Measurements from ENCODE around the gene DAW1. TPM values are rescaled to one million over a fixed set of nuclear protein-coding genes. Genes with fewer than 3 reads are reported as not detected.

DAW1 gene
- total and polyA plus RNA-seq, 10 of the 15 experiments (the other 5 are each of a cell fraction or from before 2014, with no cell fraction given), result 0.04 TPM; not detected in 9

GRCh38 chr2:227855440-227855839 is 16.0 kb upstream of the DAW1 start (continued):
- TF ChIP-seq ESRRA (IDR thresholded peaks at IDR 0.05; ENCODE audit: low read length) (no peak), CREB1 (IDR thresholded peaks at IDR 0.05; ENCODE audit: low read depth) (no peak), MTA2 (IDR thresholded peaks at IDR 0.05; ENCODE audit: low read depth) (peak; percentile 42; the same call in 1 of the 2 replicates)

- CTCF ChIA-PET, result interaction anchor here (0.9 to 3.9 kb wide), 7 partner anchors 34 to 90 kb away, joined by 3 to 17 read pairs (median 3); no protein-coding TSS in a partner anchor
- RAD21 ChIA-PET (ENCODE audit: unreplicated experiment), result interaction anchor here (1.0 to 3.2 kb wide), 7 partner anchors 43 to 91 kb away, joined by 3 to 12 read pairs (median 3); partner anchors contain the start of gene CCL20
- TF ChIP-seq SIX5 (IDR thresholded peaks at IDR 0.05; ENCODE audit: low read depth, low read length, severe bottlenecking), result no peak
- 0 out of 2 replicates have a peak, but pooled peaks have one; percentile 55 for TF ChIP-seq DPF2 (IDR thresholded peaks at IDR 0.05)
- TF ChIP-seq BMI1 (IDR thresholded peaks at IDR 0.05; ENCODE audit: borderline replicate concordance), result no peak
- peak; percentile 75; the same call in 1 of the 2 replicates for TF ChIP-seq RUNX3 (IDR thresholded peaks at IDR 0.05; ENCODE audit: low read length)
- no peak for TF ChIP-seq YBX1 (IDR thresholded peaks at IDR 0.05)
- TF ChIP-seq, protein P1, sequence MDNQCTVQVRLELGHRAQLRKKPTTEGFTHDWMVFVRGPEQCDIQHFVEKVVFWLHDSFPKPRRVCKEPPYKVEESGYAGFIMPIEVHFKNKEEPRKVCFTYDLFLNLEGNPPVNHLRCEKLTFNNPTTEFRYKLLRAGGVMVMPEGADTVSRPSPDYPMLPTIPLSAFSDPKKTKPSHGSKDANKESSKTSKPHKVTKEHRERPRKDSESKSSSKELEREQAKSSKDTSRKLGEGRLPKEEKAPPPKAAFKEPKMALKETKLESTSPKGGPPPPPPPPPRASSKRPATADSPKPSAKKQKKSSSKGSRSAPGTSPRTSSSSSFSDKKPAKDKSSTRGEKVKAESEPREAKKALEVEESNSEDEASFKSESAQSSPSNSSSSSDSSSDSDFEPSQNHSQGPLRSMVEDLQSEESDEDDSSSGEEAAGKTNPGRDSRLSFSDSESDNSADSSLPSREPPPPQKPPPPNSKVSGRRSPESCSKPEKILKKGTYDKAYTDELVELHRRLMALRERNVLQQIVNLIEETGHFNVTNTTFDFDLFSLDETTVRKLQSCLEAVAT (IDR thresholded peaks at IDR 0.05), result 0 out of 2 replicates have a peak, but pooled peaks have one; percentile 26
- no peak for TF ChIP-seq TAF1 (IDR thresholded peaks at IDR 0.05; ENCODE audit: borderline replicate concordance, low read depth, low read length)
- TF ChIP-seq EZH2 (IDR thresholded peaks at IDR 0.05; ENCODE audit: borderline replicate concordance, control insufficient read depth, low read depth, low read length), result no peak
- TF ChIP-seq POU2F2 (IDR thresholded peaks at IDR 0.05; ENCODE audit: borderline replicate concordance, low read depth, low read length), result 0 out of 3 replicates have a peak, but pooled peaks have one; percentile 39
- no peak for TF ChIP-seq WRNIP1 (IDR thresholded peaks at IDR 0.05; ENCODE audit: borderline replicate concordance, low read depth, low read length)
- TF ChIP-seq, protein P2, sequence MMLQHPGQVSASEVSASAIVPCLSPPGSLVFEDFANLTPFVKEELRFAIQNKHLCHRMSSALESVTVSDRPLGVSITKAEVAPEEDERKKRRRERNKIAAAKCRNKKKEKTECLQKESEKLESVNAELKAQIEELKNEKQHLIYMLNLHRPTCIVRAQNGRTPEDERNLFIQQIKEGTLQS (IDR thresholded peaks at IDR 0.05; ENCODE audit: borderline replicate concordance, extremely low read depth, low read depth, low read length), result no peak
- no peak for TF ChIP-seq CREM (IDR thresholded peaks at IDR 0.05; ENCODE audit: low read depth)
- TF ChIP-seq JUNB (IDR thresholded peaks at IDR 0.05), result no peak
- no peak for TF ChIP-seq LARP7 (IDR thresholded peaks at IDR 0.05)
- no peak for TF ChIP-seq NBN (IDR thresholded peaks at IDR 0.05)
- no peak for TF ChIP-seq GABPA (IDR thresholded peaks at IDR 0.05; ENCODE audit: low read depth)
- TF ChIP-seq SREBF2 (IDR thresholded peaks at IDR 0.05; ENCODE audit: low read length), result no peak
- no peak for TF ChIP-seq RBBP5 (conservative IDR thresholded peaks at IDR 0.05)
- TF ChIP-seq CHD1 (IDR thresholded peaks at IDR 0.05; ENCODE audit: low read depth, low read length), result no peak
- TF ChIP-seq NR2F1 (conservative IDR thresholded peaks at IDR 0.05), result peak; percentile 54; the same call in 1 of the 2 replicates
- peak; percentile 28 for TF ChIP-seq MEF2B (IDR thresholded peaks at IDR 0.05; ENCODE audit: partially characterized antibody, poor library complexity, severe bottlenecking)
These were observed 14.7 kb upstream of the DAW1 start for GRCh38 chr2:227856697-227857096.

More at GRCh38 chr2:227856697-227857096, 14.7 kb upstream of the DAW1 start:
- Histone ChIP-seq H4K20me1 (ENCODE audit: control insufficient read depth, insufficient read depth) (no peaks in the 10 kb centered on the region), H3K79me2 (ENCODE audit: control insufficient read depth, insufficient read depth, low read length) (no peaks in the 10 kb centered on the region), H3K27me3 (replicated peaks in 1 of 2; ENCODE audit: control insufficient read depth in 2 of 2, insufficient read depth in 2 of 2, low read length in 1 of 2) (no peaks in the 10 kb centered on the region), H3K4me1 (ENCODE audit: control insufficient read depth, insufficient read depth, low read length) (no peaks in the 10 kb centered on the region), H3K27ac (ENCODE audit: control insufficient read depth, insufficient read depth) (no peak overlapping the region), H3K9me3 (replicated peaks; ENCODE audit: control insufficient read depth, insufficient read depth, low read length) (no peaks in the 10 kb centered on the region; the same call in 2 of the 3 replicates), H3K36me3 (ENCODE audit: control insufficient read depth in 2 of 2, insufficient read depth in 2 of 2, low read length in 1 of 2) (no peaks in the 10 kb centered on the region), H3K4me3 (no peak overlapping the region), H2AFZ (ENCODE audit: control insufficient read depth, low read depth, low read length) (no peak overlapping the region), H3K4me2 (ENCODE audit: control insufficient read depth, insufficient read depth) (no peak overlapping the region), H3K9ac (ENCODE audit: control insufficient read depth, insufficient read depth, low read length) (no peak overlapping the region)
- no TSS peak for BruUV-seq (replicated peaks)
- ChIA-PET SMC1A (ENCODE audit: uncharacterized antibody, unreplicated experiment) (interaction anchor here (0.6 to 7.8 kb wide), 14 partner anchors 9 to 451 kb away, joined by 3 to 62 read pairs (median 4); no protein-coding TSS in a partner anchor), POLR2A (interaction anchor here (1.0 kb wide), 2 partner anchors 51 to 73 kb away, joined by 4 to 6 read pairs; no protein-coding TSS in a partner anchor)
- ATAC-seq, result no peak
- FAIRE-seq, result no peak
- no peak for DNase-seq (ENCODE audit: low read depth, low spot score)
- intact Hi-C loops (cut with micrococcal nuclease; ENCODE audit: unreplicated experiment), result loop anchor here (5.0 to 10.0 kb wide), 2 partner anchors 374 to 452 kb away; no protein-coding TSS in a partner anchor
- in situ Hi-C loops (cut with MboI), result no loop called here
- 57% methylated on average over 2 of the region's 2 CpGs for WGBS (ENCODE audit: insufficient coverage, insufficient replicate concordance, low lambda C conversion rate, missing lambda C conversion rate)

Data from GM12878 (cell line).